C4-2B (cell line): ENCODE data around the gene OLFM2.

Experiments
- ZFX ChIP-seq: fragments of 450-650 bp; IDR thresholded peaks from 2 replicates; pipeline ENCODE4 v1.6.1; 2017
- TF ChIP-seq, protein P1 (sequence below): fragments of 450-650 bp; conservative IDR thresholded peaks from 2 replicates; pipeline ENCODE4 v1.5.1; 2017; ENCODE audit warnings: mild to moderate bottlenecking

DNA sequence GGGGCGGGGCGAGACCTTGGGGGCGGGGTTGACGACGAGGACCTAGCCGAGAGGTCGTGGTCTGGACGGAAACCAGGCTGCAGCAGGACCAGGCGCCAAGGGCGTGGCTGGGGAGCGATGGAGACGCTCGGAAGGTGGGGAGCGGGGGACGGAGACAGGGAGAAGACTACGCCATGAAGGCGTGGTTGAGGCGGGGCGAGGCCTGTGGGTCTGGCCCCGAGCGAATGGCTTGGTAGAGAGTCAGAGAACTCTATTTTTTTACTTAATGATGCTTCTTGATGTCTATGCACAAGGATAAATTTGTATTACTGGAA lies 116.8 kb downstream of the OLFM2 start:
- TF ChIP-seq, protein P1, sequence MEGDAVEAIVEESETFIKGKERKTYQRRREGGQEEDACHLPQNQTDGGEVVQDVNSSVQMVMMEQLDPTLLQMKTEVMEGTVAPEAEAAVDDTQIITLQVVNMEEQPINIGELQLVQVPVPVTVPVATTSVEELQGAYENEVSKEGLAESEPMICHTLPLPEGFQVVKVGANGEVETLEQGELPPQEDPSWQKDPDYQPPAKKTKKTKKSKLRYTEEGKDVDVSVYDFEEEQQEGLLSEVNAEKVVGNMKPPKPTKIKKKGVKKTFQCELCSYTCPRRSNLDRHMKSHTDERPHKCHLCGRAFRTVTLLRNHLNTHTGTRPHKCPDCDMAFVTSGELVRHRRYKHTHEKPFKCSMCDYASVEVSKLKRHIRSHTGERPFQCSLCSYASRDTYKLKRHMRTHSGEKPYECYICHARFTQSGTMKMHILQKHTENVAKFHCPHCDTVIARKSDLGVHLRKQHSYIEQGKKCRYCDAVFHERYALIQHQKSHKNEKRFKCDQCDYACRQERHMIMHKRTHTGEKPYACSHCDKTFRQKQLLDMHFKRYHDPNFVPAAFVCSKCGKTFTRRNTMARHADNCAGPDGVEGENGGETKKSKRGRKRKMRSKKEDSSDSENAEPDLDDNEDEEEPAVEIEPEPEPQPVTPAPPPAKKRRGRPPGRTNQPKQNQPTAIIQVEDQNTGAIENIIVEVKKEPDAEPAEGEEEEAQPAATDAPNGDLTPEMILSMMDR: no peak
- no peak for TF ChIP-seq ZFX
